AG10803 (cell line): ENCODE results near the gene DIAPH2.
A peak's percentile ranks its signal among the peaks of the same experiment; 100 is the strongest.

Experiments used
- DNase-seq: peaks from one replicate; pipeline ENCODE4 v3.0.0; 2010; ENCODE audit warnings: low read depth
- H3K4me3 ChIP-seq: 2 replicates; pipeline ENCODE4 v1.5.1; 2011; ENCODE audit warnings: mild to moderate bottlenecking, low read length, control low read depth
- TF ChIP-seq, protein P1 (sequence below): conservative IDR thresholded peaks from 2 replicates; pipeline ENCODE4 v1.5.1; 2011; ENCODE audit warnings: mild to moderate bottlenecking, low read length, control low read depth, inconsistent platforms

The DIAPH2 gene

DNA sequence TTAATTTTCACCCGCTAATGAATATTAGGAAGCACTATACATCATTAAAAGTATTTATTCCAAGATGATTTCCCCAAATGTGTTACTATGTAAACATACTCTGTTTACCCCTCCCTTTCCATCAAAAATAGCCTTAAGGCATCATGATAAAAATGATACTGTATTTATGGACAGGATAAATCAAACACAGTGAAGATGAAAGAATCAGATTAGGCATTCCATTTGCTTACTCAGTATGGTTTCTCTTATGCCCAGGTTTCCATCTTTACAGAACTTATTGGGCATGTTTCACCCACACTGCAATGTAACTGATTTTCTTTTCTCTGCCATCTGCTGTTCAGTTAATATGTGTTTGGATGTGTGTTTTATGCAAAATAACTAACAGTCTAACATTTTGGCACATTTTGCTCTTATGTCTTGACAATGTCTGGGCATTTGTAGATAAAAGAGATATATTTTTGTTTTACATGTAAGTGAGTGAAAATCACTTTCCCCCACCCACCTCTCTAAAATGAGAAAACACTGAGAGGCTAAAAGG lies 644.3 kb downstream of the DIAPH2 start:
- TF ChIP-seq, protein P1, sequence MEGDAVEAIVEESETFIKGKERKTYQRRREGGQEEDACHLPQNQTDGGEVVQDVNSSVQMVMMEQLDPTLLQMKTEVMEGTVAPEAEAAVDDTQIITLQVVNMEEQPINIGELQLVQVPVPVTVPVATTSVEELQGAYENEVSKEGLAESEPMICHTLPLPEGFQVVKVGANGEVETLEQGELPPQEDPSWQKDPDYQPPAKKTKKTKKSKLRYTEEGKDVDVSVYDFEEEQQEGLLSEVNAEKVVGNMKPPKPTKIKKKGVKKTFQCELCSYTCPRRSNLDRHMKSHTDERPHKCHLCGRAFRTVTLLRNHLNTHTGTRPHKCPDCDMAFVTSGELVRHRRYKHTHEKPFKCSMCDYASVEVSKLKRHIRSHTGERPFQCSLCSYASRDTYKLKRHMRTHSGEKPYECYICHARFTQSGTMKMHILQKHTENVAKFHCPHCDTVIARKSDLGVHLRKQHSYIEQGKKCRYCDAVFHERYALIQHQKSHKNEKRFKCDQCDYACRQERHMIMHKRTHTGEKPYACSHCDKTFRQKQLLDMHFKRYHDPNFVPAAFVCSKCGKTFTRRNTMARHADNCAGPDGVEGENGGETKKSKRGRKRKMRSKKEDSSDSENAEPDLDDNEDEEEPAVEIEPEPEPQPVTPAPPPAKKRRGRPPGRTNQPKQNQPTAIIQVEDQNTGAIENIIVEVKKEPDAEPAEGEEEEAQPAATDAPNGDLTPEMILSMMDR = no peak
- no peak overlapping the region for H3K4me3 ChIP-seq
- no peak for DNase-seq

DNA sequence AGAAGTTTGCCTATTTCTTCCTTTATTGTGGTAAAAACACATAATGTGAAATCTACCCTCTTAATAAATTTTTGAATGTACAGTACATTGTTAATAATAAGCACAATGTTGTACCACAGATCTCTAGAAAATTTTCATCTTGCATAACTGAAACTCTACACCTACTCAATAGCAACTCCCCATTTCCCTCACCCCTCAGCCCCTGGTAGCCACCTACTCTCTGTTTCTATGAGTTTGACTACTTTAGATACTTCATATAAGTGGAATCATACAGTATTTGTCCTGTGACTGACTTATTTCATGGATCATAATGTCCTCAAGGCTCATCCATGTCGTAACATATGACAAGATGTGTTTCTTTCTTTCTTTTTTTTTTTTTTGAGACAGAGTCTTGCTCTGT lies 645.5 kb downstream of the DIAPH2 start:
- TF ChIP-seq, protein P1 = no peak
- DNase-seq = no peak
- H3K4me3 ChIP-seq = no peak overlapping the region

- no peak overlapping the region for H3K4me3 ChIP-seq
- peak; percentile 40 for DNase-seq
- TF ChIP-seq, protein P1 = no peak
Measured at GRCh38 chrX:97332963-97333362, 648.3 kb downstream of the DIAPH2 start.

DNA sequence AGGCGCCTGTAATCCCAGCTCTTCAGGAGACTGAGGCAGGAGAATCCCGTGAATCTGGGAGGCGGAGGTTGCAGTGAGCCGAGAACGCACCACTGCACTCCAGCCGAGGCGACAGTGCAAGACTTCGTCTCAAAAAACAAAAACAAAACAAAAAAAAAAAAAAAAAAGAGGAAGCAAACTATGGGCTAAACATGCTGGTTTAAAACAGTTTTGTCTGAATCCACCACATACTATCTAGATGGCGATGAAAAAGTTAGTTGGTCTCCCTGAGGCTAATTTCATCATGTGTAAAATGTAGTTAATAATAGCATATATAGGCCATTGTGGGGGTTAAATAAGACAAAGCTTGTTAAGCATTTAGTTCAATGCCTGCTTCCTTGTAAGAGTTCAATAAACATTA lies 650.2 kb downstream of the DIAPH2 start:
- no peak overlapping the region for H3K4me3 ChIP-seq
- DNase-seq = no peak
- TF ChIP-seq, protein P1 = no peak

GRCh38 chrX:97344724-97345123 lies 660.1 kb downstream of the DIAPH2 start:
- no peak overlapping the region for H3K4me3 ChIP-seq
- TF ChIP-seq, protein P1 = no peak
- DNase-seq = no peak

GRCh38 chrX:97358941-97359340 lies 674.3 kb downstream of the DIAPH2 start:
- DNase-seq = no peak
- TF ChIP-seq, protein P1 = no peak

GRCh38 chrX:97363843-97364242 lies 679.2 kb downstream of the DIAPH2 start:
- H3K4me3 ChIP-seq = no peak overlapping the region
- TF ChIP-seq, protein P1 = no peak
- no peak for DNase-seq

More at GRCh38 chrX:97358941-97359340, 674.3 kb downstream of the DIAPH2 start:
- H3K4me3 ChIP-seq = no peak overlapping the region
